ENCODE measurements around the gene DNAJB12.
"Not testable (repeated sequence)": the region's sequence is repeated elsewhere in the genome, so short reads cannot be mapped to it uniquely, and the experiment has no call there.

The DNAJB12 gene

DNA sequence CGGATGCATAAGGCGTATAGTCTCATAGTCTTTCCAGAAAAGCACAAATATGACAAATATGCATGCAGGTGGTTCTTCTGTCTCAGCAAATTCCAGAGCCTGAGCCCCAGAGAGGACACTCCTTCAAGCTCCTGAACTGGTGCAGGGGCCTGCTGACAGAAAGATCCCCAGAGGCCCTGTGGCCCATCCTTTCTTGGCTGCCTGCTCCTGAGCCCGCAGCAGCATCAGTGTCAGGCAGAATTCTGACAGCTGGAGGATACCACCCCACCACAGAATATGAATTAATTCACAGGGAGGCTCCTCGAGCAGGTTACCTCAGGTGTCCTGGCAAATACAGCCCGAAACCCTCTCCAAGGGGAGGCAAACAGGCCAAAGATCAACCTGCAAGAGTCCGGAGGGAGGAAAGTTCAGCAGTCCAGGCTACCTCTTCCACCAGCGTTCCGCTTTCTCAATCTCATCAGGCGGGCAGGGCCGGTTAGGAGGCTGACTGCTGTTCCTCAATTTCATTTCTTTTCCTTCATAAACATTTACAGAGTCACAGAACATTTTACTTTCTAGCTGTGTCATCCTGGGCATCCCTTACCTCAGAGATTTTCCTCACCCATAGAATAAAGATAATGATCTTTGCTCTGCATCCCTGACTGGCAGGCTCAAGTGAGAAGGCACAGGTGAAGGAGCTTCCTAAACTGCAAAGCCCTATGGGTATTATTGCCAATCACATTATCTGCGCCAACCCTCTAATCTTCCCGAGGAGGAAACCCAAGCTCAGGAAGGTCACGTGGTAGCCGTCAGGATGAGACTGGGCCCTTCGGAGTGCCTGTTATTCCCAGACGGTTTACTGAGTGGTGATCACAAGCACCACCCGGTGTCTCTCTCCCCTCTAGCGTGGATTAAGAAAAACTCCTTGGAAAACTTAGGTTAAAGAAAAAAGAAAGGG lies 1.4 kb downstream of the DNAJB12 start:
- no peak for DNase-seq

DNA sequence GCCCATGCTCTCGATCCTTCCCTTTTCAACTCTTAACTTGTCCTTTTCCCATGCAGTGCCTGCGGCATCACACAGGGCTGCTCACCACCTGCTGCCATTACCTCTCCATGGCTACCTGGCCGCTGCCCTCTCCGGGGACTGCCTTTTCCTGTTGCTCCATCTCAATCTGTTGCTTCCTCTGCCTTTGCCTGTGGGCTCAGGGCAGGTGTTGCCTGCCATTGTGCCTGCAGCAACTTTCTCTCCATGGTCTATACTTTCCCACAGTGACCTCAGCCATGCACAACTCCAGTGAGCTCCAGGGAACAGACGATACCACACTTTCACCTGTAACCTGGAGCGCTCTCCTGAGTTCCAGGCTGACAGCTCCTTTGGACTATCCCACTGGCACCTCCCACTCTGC lies 3.2 kb downstream of the DNAJB12 start:
- DNase-seq, result no peak

DNA sequence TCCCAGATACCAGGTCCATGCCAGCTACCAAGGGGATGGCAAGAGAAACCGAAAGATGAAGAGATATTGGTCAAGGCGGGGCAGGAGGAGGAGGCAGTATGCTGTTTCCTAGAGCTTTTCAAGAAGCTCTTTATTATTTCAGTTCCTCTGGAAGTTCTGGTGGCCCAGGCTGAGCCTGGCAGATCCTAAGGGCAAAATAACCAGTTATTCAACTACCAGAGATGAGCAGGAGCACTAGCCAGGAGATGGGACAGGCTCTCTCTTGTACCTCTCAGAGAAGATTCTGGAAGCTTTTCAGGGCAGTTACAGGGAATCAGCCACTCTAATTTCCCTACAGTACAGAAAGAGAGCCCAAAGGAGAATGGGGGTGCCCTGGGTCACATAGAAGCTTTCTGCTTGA lies 5.3 kb downstream of the DNAJB12 start:
- no peak for DNase-seq

DNA sequence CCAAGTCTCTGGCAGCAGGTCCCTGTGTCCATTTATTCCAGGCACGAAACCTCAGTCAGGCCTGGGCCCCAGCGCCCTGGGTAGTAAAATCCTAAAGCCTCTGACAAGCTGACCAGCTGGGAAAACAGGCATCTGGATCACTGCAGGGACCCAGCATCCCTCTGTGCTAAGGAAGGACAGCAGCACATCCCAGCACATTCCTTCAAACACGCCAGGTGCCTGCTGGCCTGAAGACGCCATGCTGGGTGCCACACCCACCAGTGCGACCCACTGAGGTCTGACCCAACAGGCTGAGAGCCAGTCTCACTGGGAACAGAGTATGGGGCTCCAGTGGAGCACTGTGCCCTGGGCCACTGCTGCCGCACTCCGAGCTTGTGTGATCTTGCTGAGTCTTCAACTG lies 6.4 kb downstream of the DNAJB12 start:
- no peak for DNase-seq

DNA sequence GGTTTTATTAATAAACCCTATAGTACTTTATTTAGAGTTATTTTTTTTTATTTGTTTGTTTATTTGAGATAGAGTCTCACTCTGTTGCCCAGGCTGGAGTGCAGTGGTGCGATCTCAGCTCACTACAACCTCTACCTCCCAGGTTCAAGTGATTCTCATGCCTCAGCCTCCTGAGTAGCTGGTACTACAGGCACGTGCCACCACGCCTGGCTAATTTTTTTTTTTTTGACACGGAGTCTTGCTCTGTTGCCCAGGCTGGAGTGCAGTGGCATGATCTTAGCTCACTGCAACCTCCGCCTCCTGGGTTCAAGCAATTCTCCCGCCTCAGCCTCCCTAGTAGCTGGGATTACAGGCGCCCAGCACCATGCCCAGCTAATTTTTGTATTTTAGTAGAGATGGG lies 8.6 kb downstream of the DNAJB12 start:
- not testable (repeated sequence) for DNase-seq

DNA sequence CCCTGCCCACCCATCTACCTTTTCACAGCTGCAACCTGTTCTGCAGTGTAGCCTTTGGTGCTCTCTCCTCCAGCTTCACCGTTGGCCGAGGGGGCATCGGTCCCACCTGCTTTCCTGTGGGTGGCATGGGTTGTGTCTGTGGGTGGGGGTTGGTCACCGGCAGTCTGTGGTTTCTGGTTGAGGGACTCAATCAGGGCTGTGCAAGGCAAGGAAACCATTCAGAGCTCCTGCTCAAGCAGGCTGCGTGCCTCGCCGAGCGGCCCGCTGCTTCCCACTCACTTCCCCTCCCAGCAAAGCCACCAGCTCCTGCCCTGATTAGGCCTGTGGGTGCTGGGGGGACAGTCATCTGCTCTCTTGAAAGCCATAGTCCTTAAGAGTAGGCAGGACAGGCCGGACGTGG lies 9.8 kb downstream of the DNAJB12 start:
- DNase-seq, result no peak

DNA sequence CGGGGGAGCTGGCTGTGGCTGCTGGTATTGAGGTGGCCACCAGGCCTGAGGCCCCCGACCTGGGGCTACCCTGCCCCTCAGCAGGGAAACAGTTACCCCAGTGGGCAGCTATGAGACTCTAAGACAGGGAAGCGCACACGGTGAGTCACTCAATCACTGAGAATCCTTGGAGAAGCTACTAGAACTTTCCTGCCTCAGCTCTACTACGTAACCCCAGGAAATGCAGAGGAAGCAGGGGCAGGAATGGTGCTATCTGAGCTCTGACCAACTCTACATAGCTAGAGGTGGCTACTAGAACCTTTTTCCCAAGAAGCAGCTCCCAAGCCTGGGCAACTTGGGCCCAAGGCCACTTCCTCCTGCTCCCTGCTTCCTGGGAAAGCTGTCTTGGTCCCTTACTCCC lies 11.8 kb downstream of the DNAJB12 start:
- no peak for DNase-seq

DNA sequence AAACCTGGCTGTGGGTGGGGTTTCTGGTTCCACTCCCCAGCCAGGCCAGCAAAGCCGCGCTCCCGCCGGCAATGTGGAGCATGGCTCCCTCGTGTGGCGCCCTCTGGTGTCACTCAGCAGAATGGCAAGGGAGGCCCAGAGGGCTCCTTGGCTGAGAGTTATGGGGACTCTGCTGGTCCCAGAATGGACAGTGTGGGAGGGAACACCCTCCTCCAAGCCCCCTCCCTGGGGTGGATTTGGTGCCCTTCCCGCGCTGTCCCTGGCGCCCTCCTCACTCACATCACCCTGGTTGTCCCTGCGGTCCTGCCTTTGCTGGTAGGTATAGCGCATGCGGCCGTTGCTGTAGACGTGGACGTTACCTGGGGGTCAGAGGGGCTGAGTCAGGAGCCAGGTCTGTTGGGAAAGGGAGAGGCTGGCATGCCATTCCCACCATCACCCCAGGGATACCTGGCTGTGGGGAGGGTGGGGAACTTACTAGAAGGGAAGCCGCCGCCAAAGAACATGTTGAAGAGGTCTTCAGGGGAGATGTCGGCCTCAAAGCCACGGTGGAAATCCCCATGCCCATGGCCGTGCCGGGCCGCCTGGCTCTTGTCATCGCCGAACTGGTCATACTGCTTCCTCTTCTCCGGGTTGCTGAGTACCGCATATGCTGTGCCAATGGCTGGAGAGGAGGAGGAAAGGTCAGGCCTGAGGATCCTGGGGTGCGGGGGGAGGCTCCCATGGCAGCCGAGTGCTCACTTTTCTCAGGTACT lies 14.0 kb downstream of the DNAJB12 start:
- DNase-seq, result peak; percentile 71

DNA sequence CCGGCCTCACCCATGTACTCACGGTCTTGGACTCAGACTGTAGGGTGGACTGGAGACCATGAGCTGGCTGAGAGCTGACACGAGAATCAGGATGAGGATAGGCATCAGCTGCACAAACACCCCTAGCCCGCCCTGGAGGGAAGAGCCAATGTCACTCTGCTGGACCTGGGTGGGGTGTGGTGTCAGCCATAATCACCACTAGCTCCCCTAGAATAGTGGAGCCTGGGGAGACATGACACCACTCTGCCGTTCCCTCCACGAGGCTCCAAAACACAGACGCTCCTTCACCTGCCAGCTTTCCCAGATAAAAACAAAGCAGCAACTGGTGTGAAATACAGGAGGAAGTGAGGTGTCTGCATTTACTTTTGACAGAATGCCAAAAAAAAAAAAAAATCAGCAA lies 16.5 kb downstream of the DNAJB12 start:
- no peak for DNase-seq

DNA sequence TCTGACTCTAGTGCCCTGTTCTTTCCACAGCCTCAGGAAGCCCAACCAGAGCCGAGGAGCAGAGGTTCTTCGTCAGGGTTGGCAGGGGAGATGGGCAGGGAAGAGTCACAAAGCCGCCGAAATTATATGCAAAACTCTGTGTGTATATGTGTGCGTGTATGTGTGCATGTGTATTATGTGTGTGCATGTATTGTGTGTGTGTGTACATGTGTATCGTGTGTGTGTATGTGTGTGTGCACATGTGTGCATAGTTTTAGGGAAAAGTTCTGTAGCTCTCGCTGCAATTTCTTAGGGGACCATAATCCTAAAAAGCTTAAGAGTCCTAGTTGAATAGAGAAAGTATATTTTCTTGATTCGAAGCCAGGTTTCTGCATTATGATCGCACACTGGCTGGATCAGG lies 17.0 kb downstream of the DNAJB12 start:
- DNase-seq, result no peak

DNA sequence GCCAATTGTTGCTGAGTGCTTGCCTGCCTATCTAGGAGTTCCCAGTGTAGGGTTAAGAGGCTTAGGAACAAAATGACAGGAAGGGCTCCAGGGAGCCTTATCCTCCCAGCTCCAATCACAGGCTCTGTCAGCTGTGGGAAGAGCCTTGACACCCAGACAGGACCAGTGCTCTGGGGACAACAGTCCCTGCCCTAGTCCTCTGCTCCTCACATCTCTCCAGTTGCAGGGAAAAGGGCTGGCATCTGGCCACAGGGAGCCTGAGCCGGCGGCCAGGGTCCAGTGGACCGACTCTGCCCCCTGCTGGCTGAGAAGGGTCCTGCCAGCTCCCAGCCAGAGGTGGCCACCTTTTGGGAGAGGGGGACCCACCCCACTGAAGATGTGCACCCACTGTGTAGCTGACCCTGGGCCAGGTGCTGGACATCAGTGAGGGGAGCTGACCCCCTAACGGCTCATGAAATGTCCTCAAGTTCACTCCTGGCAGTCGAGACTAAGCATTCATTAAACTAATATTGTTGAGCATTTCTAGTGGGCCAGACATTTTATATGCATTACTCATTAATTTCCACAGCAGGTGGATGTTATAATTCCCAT lies 17.6 kb downstream of the DNAJB12 start:
- DNase-seq, result peak; percentile 58

DNA sequence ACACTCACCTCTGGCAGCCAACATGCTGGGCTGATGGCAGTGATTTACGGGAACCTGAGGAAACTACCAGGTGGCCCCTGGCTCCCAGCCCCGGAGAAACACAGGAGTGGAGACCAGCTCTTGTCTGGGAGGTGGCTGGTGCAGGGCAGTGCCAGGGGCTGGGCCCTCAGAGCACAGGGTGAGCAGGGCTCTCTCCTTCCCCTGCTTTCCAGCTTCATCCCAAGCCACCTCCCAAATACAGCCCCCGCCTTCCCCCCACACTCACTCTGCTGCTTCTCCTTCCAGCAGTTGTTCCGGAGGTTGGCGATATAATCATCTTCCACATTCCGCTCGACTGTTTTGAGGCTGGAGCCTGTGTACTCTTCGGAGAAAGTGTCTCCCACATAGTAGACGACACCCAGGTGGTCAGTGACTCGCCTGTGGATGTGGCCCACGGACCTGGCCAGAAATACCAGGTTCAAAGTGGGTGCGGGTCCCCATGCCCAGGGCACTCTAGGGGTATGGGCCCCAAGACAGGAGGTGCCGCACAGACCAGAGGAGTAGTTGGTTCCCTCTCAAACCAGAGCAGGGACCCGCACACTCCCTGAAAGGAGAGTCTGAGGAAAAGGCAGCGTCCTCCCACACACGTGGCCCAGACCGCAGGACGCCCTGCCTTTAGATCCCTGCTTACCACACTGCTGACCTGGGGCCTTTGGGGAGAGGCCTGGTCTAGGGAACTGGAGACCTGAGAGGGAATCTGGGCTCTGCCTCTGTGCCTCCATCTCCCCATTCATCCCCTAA lies 18.3 kb downstream of the DNAJB12 start:
- DNase-seq, result no peak

DNA sequence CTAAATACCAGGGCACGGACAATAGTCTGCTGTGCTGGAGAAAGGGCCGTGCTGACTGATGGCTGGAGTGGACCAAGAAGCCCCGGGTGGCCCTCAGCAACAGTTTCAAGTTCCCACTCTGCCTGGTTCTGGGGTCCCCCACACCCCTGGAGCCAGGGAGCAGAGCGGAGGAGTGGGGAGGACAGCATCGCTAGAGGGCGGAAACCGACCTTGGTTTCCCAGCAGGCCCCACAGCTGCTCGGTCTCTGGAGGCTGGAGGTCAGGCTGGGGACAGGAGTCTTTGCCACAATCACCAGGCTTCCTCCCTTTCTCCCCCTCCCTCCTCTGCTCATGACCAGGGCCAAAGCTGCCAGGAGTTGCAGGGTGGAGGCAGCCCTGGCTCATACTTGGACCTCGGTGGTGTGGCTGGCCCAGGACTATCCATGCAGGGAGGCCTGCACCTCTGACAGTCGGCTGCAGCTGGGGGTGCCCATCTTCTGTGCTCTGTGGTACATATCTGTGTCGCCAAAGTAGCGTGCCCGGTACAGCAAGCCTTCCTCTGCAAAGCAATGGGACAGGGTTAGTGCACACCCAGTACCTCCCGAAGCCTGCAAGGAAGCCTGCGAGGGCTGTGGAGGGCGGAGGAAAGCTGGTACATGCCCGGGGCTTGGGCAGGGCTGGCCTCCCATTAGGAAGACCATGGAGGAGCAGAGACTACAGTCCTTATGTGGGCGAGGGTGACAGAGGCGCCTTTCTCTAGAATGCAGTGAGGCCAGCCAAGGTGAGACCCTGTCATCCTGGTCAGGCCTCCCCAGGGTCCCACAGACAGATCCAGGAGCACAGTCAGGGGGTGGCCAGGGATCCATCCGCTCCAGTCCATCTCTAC lies 19.1 kb downstream of the DNAJB12 start:
- DNase-seq, result no peak

DNA sequence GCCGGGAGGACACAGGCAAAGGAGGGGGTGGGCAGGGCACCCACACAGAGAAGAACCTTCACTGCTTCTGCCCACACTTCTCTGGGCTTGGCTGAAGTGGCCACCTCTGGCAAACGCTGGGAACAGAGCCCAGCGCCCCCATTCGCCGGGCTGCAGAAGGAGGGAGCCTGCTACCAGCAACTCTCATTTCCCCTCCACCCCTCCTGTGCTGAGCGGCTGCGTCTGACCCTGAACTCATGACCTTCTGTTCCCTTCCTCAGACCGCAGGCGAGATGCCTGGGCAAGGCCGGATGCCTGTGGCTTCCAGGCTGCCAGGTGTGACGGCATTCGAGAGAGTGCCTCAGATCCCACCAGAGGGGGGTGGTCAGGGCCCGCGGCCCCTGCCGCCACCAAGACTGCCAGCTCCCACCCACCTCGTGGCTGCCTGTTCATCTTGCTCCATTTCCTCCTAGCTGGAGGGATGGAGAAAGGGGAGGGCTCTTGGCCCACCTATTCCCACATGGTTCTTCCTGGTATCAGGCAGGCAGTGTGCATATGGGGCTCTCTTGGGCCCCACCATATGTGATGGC lies 19.8 kb downstream of the DNAJB12 start:
- peak; percentile 76 for DNase-seq

DNA sequence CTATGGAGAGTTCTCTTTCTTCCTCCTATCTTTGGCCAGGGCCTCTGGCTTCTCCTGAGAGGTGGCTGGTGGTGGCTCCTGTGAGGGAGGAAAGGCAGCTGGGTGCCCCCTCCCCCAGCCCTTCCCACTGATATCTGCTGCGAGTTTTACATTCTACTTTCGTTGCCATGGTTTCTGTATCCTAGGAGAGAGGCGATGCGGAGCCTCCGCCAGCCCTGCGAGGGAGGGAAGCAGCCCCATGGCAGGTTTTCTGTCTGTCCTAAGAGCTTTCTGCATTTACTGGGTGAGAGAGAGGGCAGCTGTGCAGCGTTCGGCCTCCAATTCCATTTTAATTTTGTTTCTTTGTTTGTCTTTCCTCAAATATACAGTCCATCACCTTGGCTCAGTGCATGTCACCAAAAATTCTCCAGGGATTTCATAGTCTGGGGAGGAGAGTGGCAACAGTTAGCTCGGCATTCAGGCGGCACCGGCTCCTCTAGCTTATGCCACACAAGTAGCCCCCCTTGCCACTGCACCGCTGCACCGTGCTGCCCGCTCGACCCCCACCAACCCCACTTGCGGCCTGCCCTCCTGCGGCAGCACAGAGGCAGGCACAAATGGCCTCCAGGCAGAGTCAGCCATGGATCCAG lies 20.4 kb downstream of the DNAJB12 start:
- DNase-seq, result no peak

DNA sequence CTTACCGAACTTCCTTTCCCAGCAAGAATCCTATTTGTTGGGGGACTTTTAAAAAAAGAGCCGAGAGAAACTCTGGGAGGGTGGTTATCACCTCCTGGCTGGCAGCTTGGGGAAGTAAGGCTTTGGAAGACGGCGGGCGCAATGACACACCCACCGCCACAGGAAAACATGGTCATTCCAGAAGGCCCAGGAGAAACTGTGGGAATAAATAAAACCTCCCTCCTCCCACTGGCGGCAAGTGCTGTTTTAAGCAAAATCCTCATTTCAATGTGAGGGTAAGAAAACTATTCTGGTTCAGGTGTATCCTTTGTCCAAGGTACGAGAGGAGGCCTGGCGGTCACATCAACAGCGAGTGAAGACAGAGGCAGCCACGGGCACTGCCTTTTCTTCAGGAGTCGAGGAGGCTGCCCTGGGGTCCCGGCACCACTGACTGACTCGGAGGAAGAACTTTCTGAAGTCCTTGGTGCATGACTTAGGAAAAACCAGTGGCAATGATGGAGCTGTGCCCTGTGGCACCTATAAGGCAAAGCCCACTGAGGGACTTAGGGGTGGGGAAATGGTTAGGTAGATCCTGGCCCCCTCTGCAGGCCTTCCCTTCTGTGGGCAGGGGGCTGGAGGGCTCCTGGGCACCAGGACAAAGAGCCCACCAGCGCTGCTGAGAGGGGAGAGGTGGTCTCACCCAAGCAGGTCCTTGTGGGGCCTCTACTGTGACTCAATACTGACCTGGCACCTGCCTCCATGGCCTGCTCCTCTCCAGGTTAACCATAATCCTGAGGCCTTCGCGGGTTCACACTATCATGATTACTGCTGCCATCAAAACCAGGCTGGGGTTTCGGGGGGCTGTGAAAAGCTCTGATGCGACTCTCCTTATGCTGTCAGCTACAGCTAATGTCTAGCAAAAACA lies 21.4 kb downstream of the DNAJB12 start:
- no peak for DNase-seq

DNA sequence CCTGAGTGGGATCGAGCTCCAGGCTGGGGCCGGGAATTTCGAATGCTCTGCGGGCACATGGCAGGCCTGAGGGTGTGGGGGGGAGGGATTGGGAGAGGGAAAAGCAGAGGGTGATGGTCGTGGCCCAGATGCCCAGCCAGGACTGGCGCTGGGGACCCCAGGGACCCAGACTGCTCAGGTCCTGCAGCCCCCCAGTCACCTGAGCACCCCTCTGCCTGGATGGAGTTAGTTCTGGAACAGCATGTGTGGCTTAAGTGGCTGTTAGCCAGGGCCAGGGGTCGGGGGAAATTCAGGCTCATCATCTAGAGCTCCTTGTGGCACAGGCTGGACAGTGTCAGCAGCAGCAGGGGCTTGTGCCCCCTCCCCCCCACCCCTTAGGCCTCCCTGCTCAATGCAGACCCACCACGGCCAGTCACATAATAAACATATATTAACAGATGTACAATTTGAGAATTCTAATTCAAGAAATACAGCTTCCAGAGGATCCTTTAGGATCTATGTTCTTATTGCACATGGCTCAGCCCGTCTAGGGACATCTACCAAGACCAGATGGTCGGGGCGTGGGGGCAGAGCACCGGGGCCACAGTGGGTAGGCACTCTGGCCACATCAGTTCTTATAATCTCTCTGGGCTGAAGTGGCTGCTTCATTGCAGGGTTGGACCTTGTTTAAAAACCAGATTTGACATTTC lies 22.2 kb downstream of the DNAJB12 start:
- DNase-seq, result no peak

DNA sequence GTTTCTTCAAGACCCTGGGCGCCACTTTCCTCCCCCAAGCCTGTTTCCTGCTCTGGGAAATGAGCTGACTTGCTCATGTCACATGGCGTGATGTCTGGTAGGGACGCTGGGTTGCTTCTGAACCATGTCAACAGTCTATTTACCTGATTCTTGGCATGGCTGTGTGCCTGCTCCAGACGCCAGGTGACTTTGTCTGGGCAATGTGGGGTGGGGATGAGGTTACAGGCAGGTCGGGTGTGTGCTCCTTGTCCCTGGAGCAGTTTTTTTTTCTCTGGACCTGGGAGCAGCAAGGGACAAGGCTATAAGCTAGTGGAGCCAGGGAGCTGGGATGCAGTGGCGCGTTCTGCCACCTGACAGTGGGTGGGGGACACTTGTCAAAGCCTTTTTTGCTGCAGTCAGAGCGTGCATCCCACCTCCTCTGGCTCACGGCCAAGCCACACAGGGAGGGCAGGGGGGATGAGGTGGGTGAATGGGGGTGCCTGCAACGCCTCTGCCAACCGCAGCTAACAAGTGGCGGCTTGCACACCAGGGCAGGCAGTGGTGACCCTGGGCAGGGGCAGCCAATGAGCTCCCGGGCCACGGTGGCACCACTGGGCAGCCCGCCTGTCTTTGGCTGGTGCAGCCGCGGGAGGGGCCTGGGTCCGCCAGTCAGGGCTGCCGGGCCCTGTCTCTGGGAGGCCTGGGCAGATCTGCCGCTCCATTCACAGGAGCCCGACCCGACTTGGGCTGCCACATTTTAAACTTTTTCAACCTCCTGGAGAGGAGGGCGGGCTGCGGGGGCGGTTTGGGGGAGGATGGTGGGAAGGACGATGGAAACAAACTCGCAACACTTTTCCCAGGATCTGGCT lies 22.9 kb downstream of the DNAJB12 start:
- peak; percentile 76 for DNase-seq

All from effector CD4-positive, alpha-beta T cell (primary cell).